ENCODE measurements around the gene THAP12. TPM values are rescaled to one million over a fixed set of nuclear protein-coding genes. Genes with fewer than 3 reads are reported as not detected.

The THAP12 gene
- total RNA-seq, 1 experiment from 2014 or later: 42.5 TPM

DNA sequence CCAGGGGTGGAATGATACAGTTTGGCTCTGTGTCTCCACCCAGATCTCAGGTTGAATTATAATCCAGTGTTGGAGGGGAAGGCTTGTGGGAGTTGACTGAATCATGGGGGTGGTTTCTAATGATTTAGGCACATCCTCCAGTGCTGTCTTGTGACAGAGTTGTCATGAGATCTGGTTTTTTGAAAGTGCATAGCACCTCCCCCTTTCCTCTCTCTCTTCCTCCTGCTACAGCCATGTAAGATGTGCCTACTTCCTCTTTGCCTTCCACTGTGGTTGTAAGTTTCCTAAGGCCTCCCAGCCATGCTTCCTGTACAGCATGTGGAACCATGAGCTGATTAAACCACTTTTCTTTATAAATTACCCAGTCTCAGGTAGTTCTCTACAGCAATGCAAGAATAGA is 45.1 kb downstream of the THAP12 start:
- no peak overlapping the region for H3K4me3 Mint-ChIP-seq
- H4K5ac ChIP-seq (ENCODE audit: insufficient read length, low read depth, low read length): no peak overlapping the region
- no peaks in the 10 kb centered on the region for H3K4me1 ChIP-seq (ENCODE audit: insufficient read depth, low read length)
- H3K4me2 ChIP-seq (ENCODE audit: insufficient read depth, insufficient read length, low read length): no peak overlapping the region
- no peaks in the 10 kb centered on the region for H3K27me3 ChIP-seq (ENCODE audit: insufficient read depth, low read length)
- peaks cover 32 to 33% of the 10 kb centered on the region in 2 experiments for H3K9me3 Mint-ChIP-seq
- H3K4me1 Mint-ChIP-seq: no peaks in the 10 kb centered on the region
- no peaks in the 10 kb centered on the region for H3K79me1 ChIP-seq (ENCODE audit: insufficient read depth, low read depth, low read length, poor library complexity, severe bottlenecking)
- TF ChIP-seq, protein P1, sequence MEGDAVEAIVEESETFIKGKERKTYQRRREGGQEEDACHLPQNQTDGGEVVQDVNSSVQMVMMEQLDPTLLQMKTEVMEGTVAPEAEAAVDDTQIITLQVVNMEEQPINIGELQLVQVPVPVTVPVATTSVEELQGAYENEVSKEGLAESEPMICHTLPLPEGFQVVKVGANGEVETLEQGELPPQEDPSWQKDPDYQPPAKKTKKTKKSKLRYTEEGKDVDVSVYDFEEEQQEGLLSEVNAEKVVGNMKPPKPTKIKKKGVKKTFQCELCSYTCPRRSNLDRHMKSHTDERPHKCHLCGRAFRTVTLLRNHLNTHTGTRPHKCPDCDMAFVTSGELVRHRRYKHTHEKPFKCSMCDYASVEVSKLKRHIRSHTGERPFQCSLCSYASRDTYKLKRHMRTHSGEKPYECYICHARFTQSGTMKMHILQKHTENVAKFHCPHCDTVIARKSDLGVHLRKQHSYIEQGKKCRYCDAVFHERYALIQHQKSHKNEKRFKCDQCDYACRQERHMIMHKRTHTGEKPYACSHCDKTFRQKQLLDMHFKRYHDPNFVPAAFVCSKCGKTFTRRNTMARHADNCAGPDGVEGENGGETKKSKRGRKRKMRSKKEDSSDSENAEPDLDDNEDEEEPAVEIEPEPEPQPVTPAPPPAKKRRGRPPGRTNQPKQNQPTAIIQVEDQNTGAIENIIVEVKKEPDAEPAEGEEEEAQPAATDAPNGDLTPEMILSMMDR (conservative IDR thresholded peaks at IDR 0.05): no peak
- H3K23ac ChIP-seq (ENCODE audit: insufficient read length, low read depth, low read length): no peak overlapping the region
- no peak overlapping the region for H3K9ac ChIP-seq (ENCODE audit: extremely low read depth, insufficient read length, low read length)
- no peak overlapping the region for H2AFZ ChIP-seq (ENCODE audit: low read length)
- no peaks in the 10 kb centered on the region for H3K23me2 ChIP-seq (ENCODE audit: insufficient read length, low read depth, low read length, poor library complexity, severe bottlenecking)
- no peak overlapping the region for H3K56ac ChIP-seq (ENCODE audit: insufficient read length, low read depth, low read length)
- no peak overlapping the region for H2BK15ac ChIP-seq (ENCODE audit: low read depth, low read length)
- H3K14ac ChIP-seq (ENCODE audit: insufficient read depth, low read length): no peak overlapping the region
- no peak overlapping the region for H3K18ac ChIP-seq (ENCODE audit: insufficient read length, low read depth, low read length)
- no peak overlapping the region for H2BK12ac ChIP-seq (ENCODE audit: insufficient read length, low read depth, low read length)
- no peak overlapping the region for H2BK20ac ChIP-seq (ENCODE audit: low read depth, low read length, poor library complexity, severe bottlenecking)
- no peak overlapping the region for H2AK5ac ChIP-seq (ENCODE audit: insufficient read length, low read length)
- peaks cover 4% of the 10 kb centered on the region for H3K9me3 ChIP-seq (ENCODE audit: control insufficient read depth, low read depth, low read length)
- peaks cover 5% of the 10 kb centered on the region; the same call in 1 of the 2 replicates for H3K27me3 Mint-ChIP-seq (ENCODE audit: low read depth)
- peaks cover 14 to 29% (median 20%) of the 10 kb centered on the region in 3 experiments for H3K36me3 Mint-ChIP-seq (ENCODE audit: insufficient read depth in 1 of 3, low read depth in 3 of 3)
- H4K8ac ChIP-seq (replicated peaks; ENCODE audit: insufficient read length, low read depth, low read length): no peak overlapping the region
- H3K27ac ChIP-seq (ENCODE audit: insufficient read length, low read depth, low read length): no peak overlapping the region
- no peak overlapping the region for H3K4ac ChIP-seq (ENCODE audit: low read depth, low read length)
- H4K20me1 ChIP-seq (ENCODE audit: control insufficient read depth, insufficient read depth, insufficient read length): no peaks in the 10 kb centered on the region
- H4K91ac ChIP-seq (ENCODE audit: insufficient read length, low read depth, low read length): no peak overlapping the region
- no peaks in the 10 kb centered on the region for H3K79me2 ChIP-seq (ENCODE audit: insufficient read depth, low read length)
- no peak for DNase-seq
- no peak overlapping the region for H2BK5ac ChIP-seq (ENCODE audit: insufficient read length, low read length)
- H3T11ph ChIP-seq (ENCODE audit: low read length): no peak overlapping the region
- no peak overlapping the region for H2BK120ac ChIP-seq (ENCODE audit: low read depth, low read length, poor library complexity, severe bottlenecking)
- no peak overlapping the region for H3K27ac Mint-ChIP-seq
